Glutamatergic neuron (in vitro differentiated cells): Measurements from ENCODE around the gene PARP16. TPM values are rescaled to one million over a fixed set of nuclear protein-coding genes. Genes with fewer than 3 reads are reported as not detected.

Experiments
- DNase-seq: peaks from one replicate; pipeline ENCODE4 v3.0.0; 2022
- H3K27ac Mint-ChIP-seq: one replicate; pipeline ENCODE4 v1.8.0; 2020; ENCODE audit warnings: mild to moderate bottlenecking, mixed read lengths, inconsistent platforms; ENCODE audit not compliant: unreplicated experiment
- H3K27me3 Mint-ChIP-seq: one replicate; pipeline ENCODE4 v1.8.0; 2020; ENCODE audit warnings: mild to moderate bottlenecking, moderate library complexity, mixed read lengths, inconsistent platforms; ENCODE audit not compliant: unreplicated experiment
- H3K36me3 Mint-ChIP-seq: one replicate; pipeline ENCODE4 v1.8.0; 2020; ENCODE audit warnings: mild to moderate bottlenecking, mixed read lengths, inconsistent platforms; ENCODE audit not compliant: unreplicated experiment
- H3K4me1 Mint-ChIP-seq: one replicate; pipeline ENCODE4 v1.8.0; 2020; ENCODE audit warnings: mild to moderate bottlenecking, low read depth, mixed read lengths, inconsistent platforms; ENCODE audit not compliant: unreplicated experiment
- H3K4me3 Mint-ChIP-seq: one replicate; pipeline ENCODE4 v1.8.0; 2020; ENCODE audit warnings: mild to moderate bottlenecking, mixed read lengths, inconsistent platforms; ENCODE audit not compliant: unreplicated experiment
- H3K9me3 Mint-ChIP-seq: one replicate; pipeline ENCODE4 v1.8.0; 2020; ENCODE audit warnings: mild to moderate bottlenecking, moderate library complexity, mixed read lengths, inconsistent platforms; ENCODE audit not compliant: unreplicated experiment
- CTCF ChIP-seq: fragments of 200-600 bp; sonication (generic); IDR thresholded peaks from one replicate; pipeline ENCODE4 v1.5.0; 2021; ENCODE audit not compliant: partially characterized antibody, unreplicated experiment
- total RNA-seq: library from RNA; stranded (reverse); fragmentation: NEBNext Ultra II Directional; extraction: Animal tissue kit (Norgen Biotek cat#: 25700); gene quantifications from one replicate; pipeline ENCODE4 v1.2.1, GENCODE V29; 2021; ENCODE audit not compliant: unreplicated experiment

The PARP16 gene
- total RNA-seq, 1 donor from 2014 or later: 6.8 TPM

DNA sequence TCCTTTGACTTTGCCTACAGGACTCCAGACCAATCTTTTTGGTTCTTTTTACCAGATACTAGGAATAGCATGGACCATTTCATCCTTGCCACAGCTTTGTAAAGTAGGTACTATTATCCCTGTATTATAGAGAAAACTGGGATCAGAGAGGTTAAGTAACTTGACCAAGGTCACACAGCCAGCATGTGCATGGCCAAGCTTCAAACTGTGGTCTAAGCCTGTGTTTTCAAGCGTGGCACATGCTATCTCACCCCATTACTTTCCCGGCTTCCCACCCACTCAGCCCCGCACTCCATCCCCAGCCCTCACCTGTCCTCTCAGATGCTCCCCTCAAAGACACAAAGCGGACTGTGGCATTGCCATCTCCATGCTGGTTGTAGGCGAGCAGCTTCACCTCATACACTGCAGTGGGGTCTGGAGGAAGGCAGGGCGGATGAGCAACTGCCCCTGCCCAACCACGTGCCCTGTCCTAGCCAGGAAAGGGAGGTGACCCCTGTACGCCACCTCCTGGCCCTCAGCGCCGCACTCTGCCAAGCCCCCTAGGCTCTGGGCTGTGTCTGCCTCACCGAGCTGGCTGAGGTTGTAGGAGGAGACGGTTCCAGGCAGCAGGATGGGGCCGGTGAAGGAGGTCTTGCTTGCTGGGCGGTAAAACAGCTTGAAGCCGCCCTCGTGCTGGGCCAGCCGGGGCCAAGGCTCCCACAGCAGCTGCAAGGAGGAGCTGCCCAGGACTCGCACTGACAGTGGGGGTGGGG, 43.5 kb upstream of the PARP16 start:
- H3K36me3 Mint-ChIP-seq: no peaks in the 10 kb centered on the region
- peaks cover 33% of the 10 kb centered on the region for H3K9me3 Mint-ChIP-seq
- H3K4me3 Mint-ChIP-seq: no peak overlapping the region
- peaks cover 27% of the 10 kb centered on the region for H3K27me3 Mint-ChIP-seq
- peaks cover 36% of the 10 kb centered on the region for H3K4me1 Mint-ChIP-seq
- no peak for DNase-seq
- peak overlapping the region; percentile 38 for H3K27ac Mint-ChIP-seq
- no peak for TF ChIP-seq CTCF

DNA sequence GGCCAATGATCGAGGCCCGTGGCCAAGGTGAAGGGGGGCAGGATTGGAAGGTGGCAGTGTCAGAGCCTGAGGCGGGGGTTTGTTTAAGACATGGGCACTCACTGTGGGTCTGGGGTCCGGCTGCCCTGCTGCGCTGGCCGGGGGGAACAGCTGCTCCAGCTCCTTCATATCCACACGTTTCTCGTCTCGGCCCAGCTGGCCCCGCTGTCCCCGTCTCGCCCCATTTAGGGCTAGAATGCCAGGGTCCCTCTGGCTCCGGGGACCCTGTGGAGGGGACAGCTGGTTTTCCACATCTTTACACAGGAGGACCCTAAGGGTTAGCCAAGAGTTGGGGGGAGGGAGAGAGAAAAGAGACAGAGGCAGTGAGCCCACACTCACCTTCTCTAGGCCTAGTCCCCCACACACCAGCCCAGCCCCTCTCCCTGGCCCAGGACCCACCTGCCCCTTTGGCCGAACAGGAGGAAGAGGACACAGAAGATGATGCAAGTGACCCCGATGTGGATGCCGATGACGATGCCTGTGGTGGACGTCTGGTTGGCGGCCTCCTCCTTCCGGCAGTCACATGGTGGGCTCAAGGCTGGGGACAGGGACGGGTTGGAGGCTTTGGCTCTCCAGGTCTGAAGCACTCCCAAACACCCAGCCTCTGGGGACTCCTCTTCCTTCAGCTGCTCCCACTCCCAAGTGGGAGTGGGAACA, 42.8 kb upstream of the PARP16 start:
- Mint-ChIP-seq H3K36me3 (no peaks in the 10 kb centered on the region), H3K4me3 (no peak overlapping the region), H3K4me1 (peaks cover 31% of the 10 kb centered on the region), H3K9me3 (peaks cover 37% of the 10 kb centered on the region), H3K27me3 (peaks cover 31% of the 10 kb centered on the region), H3K27ac (no peak overlapping the region)
- DNase-seq: peak; percentile 8
- no peak for TF ChIP-seq CTCF

DNA sequence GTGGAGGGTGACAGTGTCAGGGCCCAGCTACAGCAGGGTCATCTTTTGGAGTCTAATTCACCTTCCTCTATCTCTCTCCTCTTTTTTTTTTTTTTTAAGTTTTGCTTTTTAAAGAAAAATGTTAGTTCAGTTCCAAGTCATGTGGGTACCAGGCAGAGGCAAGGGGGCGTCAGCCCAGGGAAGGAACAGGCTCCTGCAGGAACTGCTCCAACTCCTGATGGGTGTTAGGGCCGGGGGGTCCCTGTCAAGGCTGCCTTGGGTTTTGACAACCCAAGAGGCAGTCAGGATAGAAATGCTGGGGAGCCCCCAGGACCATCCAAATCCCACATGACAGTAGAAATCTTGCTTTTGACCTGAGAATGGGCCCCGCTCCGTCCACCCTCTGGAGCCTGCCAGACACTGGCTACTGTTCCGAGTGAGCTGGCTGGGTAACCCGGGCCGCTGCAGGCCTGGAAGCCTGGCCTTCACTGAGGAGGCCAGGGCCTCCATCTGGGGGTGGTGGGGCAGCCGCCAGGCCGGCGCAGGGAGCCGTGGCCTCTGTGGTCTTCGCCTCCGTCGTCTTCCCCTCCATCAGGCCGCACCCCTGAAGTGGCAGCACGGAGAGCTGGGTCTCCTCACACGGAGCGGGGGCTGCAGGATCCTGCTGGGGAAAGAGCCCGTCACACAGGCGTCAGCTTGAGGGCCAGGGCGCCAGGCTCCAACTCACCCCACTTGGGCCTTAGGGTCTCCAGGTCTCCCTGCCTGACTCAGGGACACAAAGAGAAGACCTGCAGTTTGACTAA, 42.0 kb upstream of the PARP16 start:
- peaks cover 27% of the 10 kb centered on the region for H3K27me3 Mint-ChIP-seq
- H3K27ac Mint-ChIP-seq: peak overlapping the region; percentile 22
- DNase-seq: peak; percentile 11

DNA sequence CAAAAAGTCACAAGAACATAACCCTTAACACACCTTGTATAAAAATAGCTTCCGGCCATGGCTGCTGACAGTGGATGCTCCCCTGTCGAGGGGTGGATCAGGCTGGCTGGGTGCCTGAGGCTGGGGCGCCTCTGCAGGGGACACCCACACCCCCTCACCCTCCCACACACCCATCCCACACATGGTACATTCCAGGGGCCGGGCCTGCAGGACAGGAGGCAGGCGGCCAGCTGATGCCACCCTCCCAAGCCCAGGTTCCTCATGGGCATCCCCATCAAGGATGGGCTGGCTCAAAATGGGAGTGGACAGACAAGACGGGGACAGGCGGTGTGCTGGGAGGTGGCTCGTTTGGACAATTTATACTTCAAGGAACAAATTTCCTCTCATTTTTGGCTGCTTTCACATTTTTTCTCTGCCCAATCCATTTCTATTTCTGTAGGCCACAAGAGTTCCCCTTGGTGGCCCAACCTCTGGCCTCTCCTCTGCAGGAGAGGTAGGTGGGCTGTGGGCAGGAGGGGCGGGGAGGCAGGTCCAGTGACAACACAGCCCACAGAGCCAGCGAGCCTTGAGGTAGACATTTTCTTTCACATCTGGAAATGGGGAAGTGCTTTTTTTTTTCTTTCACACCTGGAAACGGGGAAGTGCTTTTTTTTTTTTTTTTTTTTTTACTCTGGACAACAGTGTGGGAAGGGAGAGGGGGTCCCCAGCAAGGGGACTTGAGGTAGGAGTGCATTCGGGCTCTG, 41.1 kb upstream of the PARP16 start:
- Mint-ChIP-seq H3K4me1 (peaks cover 21% of the 10 kb centered on the region), H3K27me3 (peaks cover 24% of the 10 kb centered on the region), H3K27ac (peak overlapping the region; percentile 35), H3K36me3 (no peaks in the 10 kb centered on the region), H3K9me3 (peaks cover 39% of the 10 kb centered on the region), H3K4me3 (peak overlapping the region; percentile 9)
- no peak for TF ChIP-seq CTCF
- DNase-seq: peak; percentile 13

More for the DNA sequence above, 42.0 kb upstream of the PARP16 start:
- Mint-ChIP-seq H3K36me3 (no peaks in the 10 kb centered on the region), H3K9me3 (peaks cover 37% of the 10 kb centered on the region), H3K4me1 (peaks cover 25% of the 10 kb centered on the region), H3K4me3 (no peak overlapping the region)
- TF ChIP-seq CTCF: no peak
